Type B pancreatic cell (in vitro differentiated cells): Measurements from ENCODE around the gene HLTF. TPM values are rescaled to one million over a fixed set of nuclear protein-coding genes. Genes with fewer than 3 reads are reported as not detected.

Experiments
- DNase-seq: peaks from one replicate; pipeline ENCODE4 v3.0.0; 2021; ENCODE audit warnings: mixed read lengths; ENCODE audit not compliant: unreplicated experiment; ENCODE audit errors: extremely low spot score
- H3K27ac Mint-ChIP-seq: 2 replicates; pipeline ENCODE4 v1.8.0; 2021; ENCODE audit warnings: mild to moderate bottlenecking, mixed read lengths
- H3K27me3 Mint-ChIP-seq: 2 replicates; pipeline ENCODE4 v1.8.0; 2021; ENCODE audit warnings: mixed read lengths
- H3K36me3 Mint-ChIP-seq: 2 replicates; pipeline ENCODE4 v1.8.0; 2021; ENCODE audit warnings: mixed read lengths
- H3K4me1 Mint-ChIP-seq: one replicate; pipeline ENCODE4 v1.8.0; 2021; ENCODE audit warnings: mixed read lengths; ENCODE audit not compliant: unreplicated experiment
- H3K4me3 Mint-ChIP-seq: 2 replicates; pipeline ENCODE4 v1.8.0; 2021; ENCODE audit warnings: mild to moderate bottlenecking, mixed read lengths
- H3K9me3 Mint-ChIP-seq: 2 replicates; pipeline ENCODE4 v1.8.0; 2021; ENCODE audit warnings: mixed read lengths
- total RNA-seq: library from RNA; stranded (reverse); gene quantifications from 2 replicates; pipeline ENCODE4 v1.2.1, GENCODE V29; 2021; ENCODE audit warnings: low replicate concordance
- TF ChIP-seq, protein P1 (sequence below): fragments of 200-600 bp; sonication (generic); conservative IDR thresholded peaks from 2 replicates; pipeline ENCODE4 v1.5.0; 2021; ENCODE audit warnings: antibody characterized with exemption, mild to moderate bottlenecking

HLTF gene
- total RNA-seq, 1 donor from 2014 or later: 49.9 TPM

DNA sequence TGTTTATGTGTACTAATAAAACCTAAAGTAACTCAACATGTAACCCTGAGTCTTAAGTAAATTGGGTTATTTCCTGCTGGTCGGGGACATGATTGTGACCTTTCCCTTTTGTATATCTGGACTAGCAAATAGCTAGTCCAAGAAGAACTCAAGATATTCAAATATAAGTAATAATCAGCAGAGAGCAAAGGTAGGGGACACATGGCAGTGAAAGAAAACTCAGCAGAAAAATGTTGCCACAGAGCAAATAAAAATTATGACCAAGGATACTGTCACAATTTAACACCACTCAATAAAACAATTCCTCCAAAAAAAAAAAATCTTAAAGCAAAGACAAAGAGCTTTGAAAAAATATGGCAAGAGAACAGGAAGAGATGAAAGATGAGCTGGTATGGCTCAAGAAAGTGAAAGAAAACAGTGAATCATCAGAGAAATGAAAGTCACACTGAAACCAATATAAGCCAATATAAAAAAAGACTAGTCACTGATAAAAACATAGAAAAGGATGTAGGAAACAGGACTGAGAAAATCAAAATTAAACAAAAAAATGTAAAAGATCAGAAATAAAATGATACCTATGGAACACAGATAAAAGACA, 43.4 kb downstream of the HLTF start:
- Mint-ChIP-seq H3K36me3 (peaks cover 22% of the 10 kb centered on the region), H3K27me3 (no peaks in the 10 kb centered on the region), H3K4me3 (no peak overlapping the region), H3K9me3 (no peaks in the 10 kb centered on the region), H3K4me1 (peaks cover 5% of the 10 kb centered on the region), H3K27ac (no peak overlapping the region)
- TF ChIP-seq, protein P1, sequence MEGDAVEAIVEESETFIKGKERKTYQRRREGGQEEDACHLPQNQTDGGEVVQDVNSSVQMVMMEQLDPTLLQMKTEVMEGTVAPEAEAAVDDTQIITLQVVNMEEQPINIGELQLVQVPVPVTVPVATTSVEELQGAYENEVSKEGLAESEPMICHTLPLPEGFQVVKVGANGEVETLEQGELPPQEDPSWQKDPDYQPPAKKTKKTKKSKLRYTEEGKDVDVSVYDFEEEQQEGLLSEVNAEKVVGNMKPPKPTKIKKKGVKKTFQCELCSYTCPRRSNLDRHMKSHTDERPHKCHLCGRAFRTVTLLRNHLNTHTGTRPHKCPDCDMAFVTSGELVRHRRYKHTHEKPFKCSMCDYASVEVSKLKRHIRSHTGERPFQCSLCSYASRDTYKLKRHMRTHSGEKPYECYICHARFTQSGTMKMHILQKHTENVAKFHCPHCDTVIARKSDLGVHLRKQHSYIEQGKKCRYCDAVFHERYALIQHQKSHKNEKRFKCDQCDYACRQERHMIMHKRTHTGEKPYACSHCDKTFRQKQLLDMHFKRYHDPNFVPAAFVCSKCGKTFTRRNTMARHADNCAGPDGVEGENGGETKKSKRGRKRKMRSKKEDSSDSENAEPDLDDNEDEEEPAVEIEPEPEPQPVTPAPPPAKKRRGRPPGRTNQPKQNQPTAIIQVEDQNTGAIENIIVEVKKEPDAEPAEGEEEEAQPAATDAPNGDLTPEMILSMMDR: no peak
- DNase-seq: no peak

DNA sequence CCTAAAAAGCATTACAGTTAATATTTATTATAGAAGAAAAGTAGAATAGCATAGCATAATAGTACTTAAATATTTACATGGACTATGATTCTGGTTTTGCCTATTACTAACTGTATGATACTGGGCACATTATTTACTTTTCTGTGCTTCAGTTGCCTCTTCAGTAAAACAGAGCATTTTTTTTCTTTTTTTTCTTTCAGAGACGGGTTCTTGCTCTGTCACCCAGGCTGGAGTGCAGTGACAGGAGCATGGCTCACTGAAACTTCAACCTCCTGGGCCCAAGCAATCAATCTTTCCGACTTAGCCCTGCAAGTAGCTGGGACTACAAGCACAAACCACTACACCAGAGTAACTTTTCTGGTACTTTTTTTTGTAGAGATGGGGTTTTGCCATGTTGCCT, 48.0 kb downstream of the HLTF start:
- no peaks in the 10 kb centered on the region for H3K27me3 Mint-ChIP-seq
- H3K9me3 Mint-ChIP-seq: no peaks in the 10 kb centered on the region
- H3K27ac Mint-ChIP-seq: no peak overlapping the region
- H3K4me1 Mint-ChIP-seq: peaks cover 5% of the 10 kb centered on the region
- H3K4me3 Mint-ChIP-seq: no peak overlapping the region
- TF ChIP-seq, protein P1: no peak
- DNase-seq: no peak
- H3K36me3 Mint-ChIP-seq: peaks cover 26% of the 10 kb centered on the region

DNA sequence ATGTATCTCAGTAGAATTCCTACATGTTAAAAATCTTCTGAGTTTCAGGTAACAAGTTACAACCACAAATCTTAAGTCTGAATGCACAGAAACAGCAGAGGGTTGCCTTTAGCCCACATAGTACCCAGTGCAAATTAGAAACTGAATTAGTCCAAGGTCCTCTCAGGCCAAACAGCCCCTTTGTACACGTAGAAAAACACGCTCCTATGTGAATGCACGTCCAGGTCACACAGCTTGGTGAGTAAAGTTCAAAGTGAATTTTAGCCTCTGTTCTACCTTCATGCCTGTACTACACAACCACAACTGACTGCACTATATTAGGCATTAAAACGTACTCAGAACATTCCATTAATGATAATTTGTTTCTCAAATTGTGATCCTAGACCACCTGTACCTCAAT, 48.6 kb downstream of the HLTF start:
- no peak overlapping the region for H3K27ac Mint-ChIP-seq
- no peaks in the 10 kb centered on the region for H3K27me3 Mint-ChIP-seq
- H3K9me3 Mint-ChIP-seq: no peaks in the 10 kb centered on the region
- peaks cover under 1% of the 10 kb centered on the region for H3K4me1 Mint-ChIP-seq
- TF ChIP-seq, protein P1: no peak
- no peak overlapping the region for H3K4me3 Mint-ChIP-seq
- H3K36me3 Mint-ChIP-seq: peaks cover 25% of the 10 kb centered on the region
- no peak for DNase-seq

DNA sequence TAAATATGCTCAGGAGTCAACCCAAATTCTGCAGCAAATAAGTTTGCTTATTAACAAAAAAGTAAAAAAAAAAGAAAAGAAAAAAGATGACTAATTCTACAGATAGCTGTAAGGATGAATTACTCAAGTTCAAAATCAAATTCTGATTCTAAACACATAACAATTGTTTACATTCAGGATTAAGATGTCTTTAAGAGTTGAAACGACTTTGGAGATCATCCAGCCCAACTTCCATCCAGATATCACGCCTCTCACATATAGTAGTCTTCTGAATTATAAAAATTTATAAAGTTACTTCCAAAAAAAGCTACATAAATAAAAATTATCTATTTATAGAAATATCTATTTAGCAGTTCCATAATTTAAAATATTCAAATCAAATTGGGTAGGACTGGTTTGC, 55.2 kb downstream of the HLTF start:
- no peaks in the 10 kb centered on the region for H3K27me3 Mint-ChIP-seq
- peaks cover 27% of the 10 kb centered on the region for H3K36me3 Mint-ChIP-seq
- TF ChIP-seq, protein P1: no peak
- H3K4me3 Mint-ChIP-seq: no peak overlapping the region
- no peak overlapping the region for H3K27ac Mint-ChIP-seq
- DNase-seq: no peak
- no peaks in the 10 kb centered on the region for H3K4me1 Mint-ChIP-seq
- H3K9me3 Mint-ChIP-seq: no peaks in the 10 kb centered on the region

DNA sequence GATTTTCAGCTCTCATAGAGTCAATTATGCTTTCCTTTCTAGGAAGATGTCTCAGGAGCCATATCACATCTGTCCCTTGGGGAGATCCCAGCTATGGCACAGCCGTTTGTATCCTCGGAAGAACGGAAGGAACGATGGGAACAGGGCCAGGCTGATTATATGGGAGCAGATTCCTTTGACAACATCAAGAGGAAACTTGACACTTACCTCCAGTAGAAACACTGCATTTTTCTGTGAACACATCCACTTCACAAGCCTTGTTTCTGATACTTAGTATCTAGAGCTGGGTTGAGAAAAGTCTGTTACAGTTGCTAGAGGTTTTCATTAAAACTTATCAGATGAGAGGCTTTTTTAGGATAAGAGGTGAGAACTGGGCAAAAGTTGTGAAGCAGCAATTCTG, 59.6 kb downstream of the HLTF start:
- peaks cover 35% of the 10 kb centered on the region for H3K36me3 Mint-ChIP-seq
- no peak overlapping the region for H3K27ac Mint-ChIP-seq
- peaks cover 6% of the 10 kb centered on the region for H3K9me3 Mint-ChIP-seq

More for the DNA sequence above, 59.6 kb downstream of the HLTF start:
- Mint-ChIP-seq H3K4me3 (no peak overlapping the region), H3K27me3 (no peaks in the 10 kb centered on the region), H3K4me1 (no peaks in the 10 kb centered on the region)
- TF ChIP-seq, protein P1: no peak
- no peak for DNase-seq
